PC-9 (cell line): Measurements from ENCODE around the gene TNFSF13B.

Source experiments
- EZH2 ChIP-seq: fragments of 200-600 bp; sonication (generic); IDR thresholded peaks from 2 replicates; pipeline ENCODE4 v1.8.0; 2017; ENCODE audit warnings: antibody characterized with exemption, low read depth
- TF ChIP-seq, protein P1 (sequence below): fragments of 200-600 bp; sonication (generic); conservative IDR thresholded peaks from 2 replicates; pipeline ENCODE4 v1.6.1; 2017; ENCODE audit warnings: mixed run types, antibody characterized with exemption, mild to moderate bottlenecking, moderate library complexity

DNA sequence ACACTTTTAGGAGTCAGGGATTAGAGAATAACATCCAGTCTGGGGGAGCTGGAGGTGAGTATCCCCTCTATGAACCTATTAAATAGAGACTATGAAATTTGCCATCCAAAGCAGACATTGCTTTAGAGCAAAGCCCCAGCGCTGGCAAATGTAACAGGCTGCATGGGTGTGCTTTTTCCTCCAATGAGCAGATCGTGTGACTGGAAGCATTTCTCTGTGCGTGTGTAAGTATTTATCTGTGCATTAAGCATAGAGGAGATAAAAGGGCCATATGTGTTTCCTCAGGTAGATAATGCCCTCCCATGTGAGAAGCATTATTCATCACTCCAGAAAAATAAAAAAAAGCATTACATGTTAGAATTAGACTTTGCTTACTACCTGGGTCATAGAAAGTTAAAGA is 924 bp downstream of the TNFSF13B start:
- no peak for TF ChIP-seq EZH2
- TF ChIP-seq, protein P1, sequence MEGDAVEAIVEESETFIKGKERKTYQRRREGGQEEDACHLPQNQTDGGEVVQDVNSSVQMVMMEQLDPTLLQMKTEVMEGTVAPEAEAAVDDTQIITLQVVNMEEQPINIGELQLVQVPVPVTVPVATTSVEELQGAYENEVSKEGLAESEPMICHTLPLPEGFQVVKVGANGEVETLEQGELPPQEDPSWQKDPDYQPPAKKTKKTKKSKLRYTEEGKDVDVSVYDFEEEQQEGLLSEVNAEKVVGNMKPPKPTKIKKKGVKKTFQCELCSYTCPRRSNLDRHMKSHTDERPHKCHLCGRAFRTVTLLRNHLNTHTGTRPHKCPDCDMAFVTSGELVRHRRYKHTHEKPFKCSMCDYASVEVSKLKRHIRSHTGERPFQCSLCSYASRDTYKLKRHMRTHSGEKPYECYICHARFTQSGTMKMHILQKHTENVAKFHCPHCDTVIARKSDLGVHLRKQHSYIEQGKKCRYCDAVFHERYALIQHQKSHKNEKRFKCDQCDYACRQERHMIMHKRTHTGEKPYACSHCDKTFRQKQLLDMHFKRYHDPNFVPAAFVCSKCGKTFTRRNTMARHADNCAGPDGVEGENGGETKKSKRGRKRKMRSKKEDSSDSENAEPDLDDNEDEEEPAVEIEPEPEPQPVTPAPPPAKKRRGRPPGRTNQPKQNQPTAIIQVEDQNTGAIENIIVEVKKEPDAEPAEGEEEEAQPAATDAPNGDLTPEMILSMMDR = no peak
